Neural progenitor cell (in vitro differentiated cells): ENCODE measurements around the gene PHACTR1.

Experiments used
- CTCF ChIP-seq: fragments of 200-600 bp; sonication (generic); IDR thresholded peaks from 2 replicates; pipeline ENCODE4 v1.5.1; 2017; ENCODE audit warnings: antibody characterized with exemption, mild to moderate bottlenecking
- EZH2 ChIP-seq: fragments of 200-600 bp; sonication (generic); IDR thresholded peaks from 2 replicates; pipeline ENCODE4 v1.6.1; 2017; ENCODE audit warnings: antibody characterized with exemption, mild to moderate bottlenecking, moderate library complexity

- TF ChIP-seq CTCF = no peak
- no peak for TF ChIP-seq EZH2
Observed at GRCh38 chr6:13217206-13217905, 500.8 kb downstream of the PHACTR1 start.
